RWPE2 (cell line): ENCODE measurements around the gene FAAP100.

ENCODE experiments used
- ATAC-seq: fragments of 200-7000 bp; cut with Tn5 transposase; 3 replicates; pipeline ENCODE4 v1.9.1; 2021; ENCODE audit warnings: low read depth
- DNase-seq: peaks from one replicate; pipeline ENCODE4 v3.0.0-alpha.2; 2020; ENCODE audit warnings: low spot score
- H3K27ac ChIP-seq: fragments of 450-650 bp; 2 replicates; pipeline ENCODE4 v1.5.1; 2017; ENCODE audit warnings: mild to moderate bottlenecking; ENCODE audit not compliant: poor library complexity, severe bottlenecking
- H3K27me3 ChIP-seq: fragments of 250-450 bp; sonication (Bioruptor Pico); 2 replicates; pipeline ENCODE4 v1.5.1; 2021; ENCODE audit warnings: mild to moderate bottlenecking, moderate library complexity; ENCODE audit not compliant: insufficient read depth, poor library complexity, severe bottlenecking
- H3K36me3 ChIP-seq: fragments of 250-450 bp; sonication (Bioruptor Pico); 2 replicates; pipeline ENCODE4 v1.5.1; 2020; ENCODE audit warnings: low read depth, mild to moderate bottlenecking, moderate library complexity
- H3K4me1 ChIP-seq: fragments of 250-450 bp; sonication (Bioruptor Pico); 2 replicates; pipeline ENCODE4 v1.5.1; 2021; ENCODE audit warnings: mild to moderate bottlenecking, moderate library complexity; ENCODE audit not compliant: insufficient read depth, poor library complexity, severe bottlenecking
- H3K4me3 ChIP-seq: fragments of 250-450 bp; sonication (Bioruptor Pico); 2 replicates; pipeline ENCODE4 v1.5.1; 2021; ENCODE audit warnings: mild to moderate bottlenecking, moderate library complexity; ENCODE audit not compliant: severe bottlenecking
- H3K9me3 ChIP-seq: fragments of 250-450 bp; sonication (Bioruptor Pico); 2 replicates; pipeline ENCODE4 v1.5.1; 2021; ENCODE audit warnings: mild to moderate bottlenecking, moderate library complexity; ENCODE audit not compliant: severe bottlenecking
- CTCF ChIP-seq: fragments of 450-650 bp; IDR thresholded peaks from one replicate; pipeline ENCODE4 v1.5.1; 2017; ENCODE audit warnings: mild to moderate bottlenecking, moderate library complexity; ENCODE audit not compliant: poor library complexity, severe bottlenecking

Gene FAAP100

DNA sequence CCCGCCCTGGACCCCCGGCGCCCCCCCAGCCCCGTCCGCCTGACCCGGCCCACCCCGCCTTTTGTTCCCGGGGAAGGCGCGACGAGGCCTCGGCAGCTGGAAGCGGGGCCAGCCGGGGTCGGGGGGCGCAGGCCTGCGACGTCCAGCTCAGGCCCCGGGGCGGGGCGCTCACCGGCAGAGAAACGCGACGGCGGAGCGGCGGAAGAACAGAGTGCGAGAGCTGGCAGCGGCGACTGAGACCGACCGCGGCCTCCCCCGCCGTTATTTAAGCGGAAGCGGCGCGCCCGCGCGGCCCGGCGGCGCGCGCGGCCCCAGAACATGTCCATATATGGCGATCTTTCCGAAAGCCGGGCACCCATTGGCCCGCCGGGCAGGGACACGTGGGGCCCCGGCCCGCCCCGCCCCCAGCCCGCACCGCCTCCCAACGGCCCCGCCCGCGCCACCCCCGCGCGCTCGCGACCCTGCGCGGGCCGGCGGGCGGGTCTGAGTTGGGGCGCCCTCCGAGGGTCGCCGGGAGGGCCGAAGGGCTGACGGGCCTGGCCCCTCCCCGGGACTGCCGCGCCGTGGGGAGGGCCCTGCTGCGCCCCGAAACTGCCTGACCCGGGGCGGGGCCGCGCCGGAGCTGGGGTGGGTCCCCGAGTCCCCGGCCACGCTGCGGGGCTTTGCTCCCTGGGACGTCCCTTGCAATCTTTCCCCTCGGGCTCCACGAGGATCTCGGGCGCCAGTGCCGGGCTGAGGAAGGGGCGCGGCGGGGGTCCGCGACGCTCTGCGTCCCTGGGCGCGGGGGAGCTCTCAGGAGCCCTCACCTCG, 39.4 kb downstream of the FAAP100 start, which contains the start of gene ACTG1:
TSS of gene ACTG1 (minus strand) at position 238 of the 810 bp plus-strand sequence. CDS start 445 bp downstream, outside the sequence.
- no peaks in the 10 kb centered on the region for H3K27me3 ChIP-seq
- ATAC-seq, result peak; percentile 4
- H3K9me3 ChIP-seq, result no peaks in the 10 kb centered on the region
- peak within 1 kb of the TSS; percentile 97 for H3K27ac ChIP-seq
- peak; percentile 91 for DNase-seq
- peak within 1 kb of the TSS; percentile 66 for H3K4me3 ChIP-seq
- no peak for TF ChIP-seq CTCF
- H3K4me1 ChIP-seq, result peaks cover 5% of the 10 kb centered on the region
- H3K36me3 ChIP-seq, result peaks cover 36% of the 10 kb centered on the region

DNA sequence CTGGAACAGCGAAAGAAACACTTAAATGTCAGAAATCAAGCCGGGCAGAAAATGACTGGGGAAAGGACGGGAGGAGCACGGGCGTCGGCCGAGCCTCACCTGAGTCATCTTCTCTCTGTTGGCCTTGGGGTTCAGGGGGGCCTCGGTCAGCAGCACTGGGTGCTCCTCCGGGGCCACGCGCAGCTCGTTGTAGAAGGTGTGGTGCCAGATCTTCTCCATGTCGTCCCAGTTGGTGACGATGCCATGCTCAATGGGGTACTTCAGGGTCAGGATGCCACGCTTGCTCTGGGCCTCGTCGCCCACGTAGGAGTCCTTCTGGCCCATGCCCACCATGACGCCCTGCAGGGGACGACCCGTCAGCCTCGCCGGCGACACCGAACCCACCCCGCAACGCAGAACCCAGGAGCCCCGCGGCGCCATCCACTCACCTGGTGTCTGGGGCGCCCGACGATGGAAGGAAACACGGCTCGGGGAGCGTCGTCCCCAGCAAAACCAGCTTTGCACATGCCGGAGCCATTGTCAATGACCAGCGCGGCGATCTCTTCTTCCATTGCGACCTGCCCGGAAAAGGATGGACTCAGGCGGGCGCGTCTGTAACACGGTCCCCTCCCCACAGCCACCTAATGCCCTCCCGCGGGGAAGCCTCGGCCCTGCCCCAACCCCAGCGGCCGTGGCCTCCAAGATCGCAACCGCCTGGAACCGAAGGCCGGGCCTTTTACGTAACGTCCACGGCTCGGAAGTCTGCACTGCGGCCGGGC, 40.2 kb downstream of the FAAP100 start:
- no peak for ATAC-seq
- Histone ChIP-seq H3K4me3 (peak overlapping the region; percentile 66), H3K36me3 (peaks cover 36% of the 10 kb centered on the region), H3K4me1 (peaks cover 5% of the 10 kb centered on the region), H3K9me3 (no peaks in the 10 kb centered on the region), H3K27me3 (no peaks in the 10 kb centered on the region), H3K27ac (peak overlapping the region; percentile 97)
- DNase-seq, result peak; percentile 74
- no peak for TF ChIP-seq CTCF

GRCh38 chr17:81511554-81511803, 40.7 kb downstream of the FAAP100 start:
- DNase-seq (no peak), ATAC-seq (no peak)
- Histone ChIP-seq H3K9me3 (no peaks in the 10 kb centered on the region), H3K27ac (peak overlapping the region; percentile 97), H3K4me3 (peak overlapping the region; percentile 66), H3K36me3 (peaks cover 36% of the 10 kb centered on the region), H3K27me3 (no peaks in the 10 kb centered on the region), H3K4me1 (peaks cover 5% of the 10 kb centered on the region)
- TF ChIP-seq CTCF, result no peak

- H3K36me3 ChIP-seq, result peaks cover 36% of the 10 kb centered on the region
- peaks cover 3% of the 10 kb centered on the region for H3K4me1 ChIP-seq
- no peak for TF ChIP-seq CTCF
- H3K27ac ChIP-seq, result peak overlapping the region; percentile 97
- no peaks in the 10 kb centered on the region for H3K9me3 ChIP-seq
- H3K27me3 ChIP-seq, result no peaks in the 10 kb centered on the region
- peak overlapping the region; percentile 66 for H3K4me3 ChIP-seq
- ATAC-seq, result no peak
- DNase-seq, result peak; percentile 71
Measured at GRCh38 chr17:81510785-81511553, 41.2 kb downstream of the FAAP100 start.
